ENCODE measurements around the gene ANAPC4.

Gene ANAPC4

DNA sequence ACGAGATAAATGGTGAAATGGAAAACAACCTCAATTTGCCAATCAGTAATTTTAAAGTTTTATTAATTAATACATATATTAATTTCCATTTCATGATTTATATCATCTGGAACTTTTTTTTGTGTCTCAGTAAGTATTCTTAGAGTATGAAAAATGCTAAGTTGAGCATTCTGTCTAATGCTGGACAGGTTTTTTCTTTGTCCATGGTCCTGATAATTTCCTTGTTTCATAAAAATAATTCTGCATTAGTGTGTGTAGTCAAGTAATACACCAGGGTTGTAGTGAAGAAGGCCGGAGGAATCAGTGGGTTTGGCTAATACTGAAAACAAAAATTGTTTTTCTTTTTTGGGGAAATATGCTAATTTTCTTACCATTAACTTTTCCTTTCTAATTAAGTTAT, 9.9 kb downstream of the ANAPC4 start:
- TF ChIP-seq, protein P1, sequence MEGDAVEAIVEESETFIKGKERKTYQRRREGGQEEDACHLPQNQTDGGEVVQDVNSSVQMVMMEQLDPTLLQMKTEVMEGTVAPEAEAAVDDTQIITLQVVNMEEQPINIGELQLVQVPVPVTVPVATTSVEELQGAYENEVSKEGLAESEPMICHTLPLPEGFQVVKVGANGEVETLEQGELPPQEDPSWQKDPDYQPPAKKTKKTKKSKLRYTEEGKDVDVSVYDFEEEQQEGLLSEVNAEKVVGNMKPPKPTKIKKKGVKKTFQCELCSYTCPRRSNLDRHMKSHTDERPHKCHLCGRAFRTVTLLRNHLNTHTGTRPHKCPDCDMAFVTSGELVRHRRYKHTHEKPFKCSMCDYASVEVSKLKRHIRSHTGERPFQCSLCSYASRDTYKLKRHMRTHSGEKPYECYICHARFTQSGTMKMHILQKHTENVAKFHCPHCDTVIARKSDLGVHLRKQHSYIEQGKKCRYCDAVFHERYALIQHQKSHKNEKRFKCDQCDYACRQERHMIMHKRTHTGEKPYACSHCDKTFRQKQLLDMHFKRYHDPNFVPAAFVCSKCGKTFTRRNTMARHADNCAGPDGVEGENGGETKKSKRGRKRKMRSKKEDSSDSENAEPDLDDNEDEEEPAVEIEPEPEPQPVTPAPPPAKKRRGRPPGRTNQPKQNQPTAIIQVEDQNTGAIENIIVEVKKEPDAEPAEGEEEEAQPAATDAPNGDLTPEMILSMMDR (IDR thresholded peaks at IDR 0.05; ENCODE audit: low read depth, low read length), result no peak
- Histone ChIP-seq H3K36me3 (peaks cover 9% of the 10 kb centered on the region), H3K27me3 (no peaks in the 10 kb centered on the region), H3K4me1 (no peaks in the 10 kb centered on the region), H3K9me3 (no peaks in the 10 kb centered on the region), H3K4me3 (ENCODE audit: low read depth, low read length) (no peak overlapping the region)
- DNase-seq, result no peak

DNA sequence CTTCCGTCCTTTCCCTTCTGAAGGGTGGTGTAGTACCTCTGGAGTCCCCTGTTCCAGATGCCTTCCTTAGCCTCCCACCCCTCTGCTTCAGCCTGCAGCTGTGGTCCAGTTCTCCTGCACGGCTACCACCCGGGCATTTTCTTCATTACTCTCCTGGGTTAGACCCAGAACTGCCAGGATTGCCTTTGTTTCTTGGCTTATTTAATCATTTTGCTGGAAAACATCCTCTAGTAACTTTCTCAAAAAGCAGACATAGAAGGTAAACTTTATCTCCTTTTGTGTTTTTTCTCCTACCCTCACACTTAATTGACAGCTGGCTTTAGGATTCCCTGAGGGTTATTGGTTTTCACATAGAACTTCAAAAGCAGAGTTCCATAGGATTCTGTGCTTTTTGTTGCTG, 20.2 kb downstream of the ANAPC4 start:
- TF ChIP-seq, protein P1 (IDR thresholded peaks at IDR 0.05; ENCODE audit: low read depth, low read length), result no peak
- H3K4me3 ChIP-seq (ENCODE audit: low read depth, low read length), result no peak overlapping the region
- no peaks in the 10 kb centered on the region for H3K27me3 ChIP-seq
- H3K4me1 ChIP-seq, result no peaks in the 10 kb centered on the region
- H3K9me3 ChIP-seq, result no peaks in the 10 kb centered on the region
- H3K36me3 ChIP-seq, result peaks cover 11% of the 10 kb centered on the region; the same call in 1 of the 2 replicates
- DNase-seq, result no peak

DNA sequence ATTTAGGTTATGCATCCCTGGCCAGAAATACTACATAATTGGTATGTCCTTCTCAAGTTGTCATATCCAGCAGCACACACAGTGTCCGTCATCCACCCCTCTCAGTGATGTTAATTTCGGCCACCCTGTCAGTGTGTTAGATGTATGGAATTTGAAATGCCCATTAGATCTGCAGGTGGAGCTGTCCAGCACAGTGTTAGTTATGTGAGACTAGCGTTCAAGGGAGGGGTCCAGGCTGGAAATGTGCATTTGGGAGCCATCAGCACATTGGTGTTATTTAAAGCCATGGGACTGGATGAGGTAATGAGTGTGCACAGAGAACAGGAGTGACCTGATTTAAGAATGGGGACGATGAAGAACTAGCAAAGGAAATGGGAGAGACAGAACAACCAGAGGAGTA, 22.4 kb downstream of the ANAPC4 start:
- H3K27me3 ChIP-seq, result no peaks in the 10 kb centered on the region
- H3K4me1 ChIP-seq, result no peaks in the 10 kb centered on the region
- no peak overlapping the region for H3K4me3 ChIP-seq (ENCODE audit: low read depth, low read length)
- no peak for DNase-seq
- TF ChIP-seq, protein P1 (IDR thresholded peaks at IDR 0.05; ENCODE audit: low read depth, low read length), result no peak
- H3K9me3 ChIP-seq, result no peaks in the 10 kb centered on the region
- 0 out of 2 replicates have a peak, but pooled peaks cover 5% of the 10 kb centered on the region for H3K36me3 ChIP-seq

DNA sequence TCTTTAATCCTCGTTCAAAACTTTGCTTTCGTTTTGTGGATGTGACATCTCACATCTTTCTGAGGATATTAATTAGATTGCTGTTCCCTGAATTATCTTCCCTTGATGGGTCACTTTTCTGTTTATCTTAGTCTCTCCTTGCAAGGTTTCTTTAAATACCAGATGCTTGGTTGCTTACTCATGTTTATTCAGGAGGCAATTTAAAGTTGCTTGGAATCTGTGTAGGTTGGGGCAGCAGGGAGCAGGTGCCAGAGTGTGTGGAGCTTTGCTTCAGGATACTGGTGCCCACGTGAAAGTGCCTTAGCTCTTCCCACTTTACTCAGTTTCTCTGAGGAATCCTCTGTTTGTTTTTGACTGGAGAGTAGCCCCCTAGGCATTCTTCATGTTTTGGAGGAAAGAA, 24.0 kb downstream of the ANAPC4 start:
- no peaks in the 10 kb centered on the region for H3K27me3 ChIP-seq
- peaks cover 5% of the 10 kb centered on the region; the same call in 1 of the 2 replicates for H3K36me3 ChIP-seq
- no peak for DNase-seq
- H3K9me3 ChIP-seq, result no peaks in the 10 kb centered on the region
- H3K4me3 ChIP-seq (ENCODE audit: low read depth, low read length), result no peak overlapping the region
- TF ChIP-seq, protein P1 (IDR thresholded peaks at IDR 0.05; ENCODE audit: low read depth, low read length), result no peak
- no peaks in the 10 kb centered on the region for H3K4me1 ChIP-seq

DNA sequence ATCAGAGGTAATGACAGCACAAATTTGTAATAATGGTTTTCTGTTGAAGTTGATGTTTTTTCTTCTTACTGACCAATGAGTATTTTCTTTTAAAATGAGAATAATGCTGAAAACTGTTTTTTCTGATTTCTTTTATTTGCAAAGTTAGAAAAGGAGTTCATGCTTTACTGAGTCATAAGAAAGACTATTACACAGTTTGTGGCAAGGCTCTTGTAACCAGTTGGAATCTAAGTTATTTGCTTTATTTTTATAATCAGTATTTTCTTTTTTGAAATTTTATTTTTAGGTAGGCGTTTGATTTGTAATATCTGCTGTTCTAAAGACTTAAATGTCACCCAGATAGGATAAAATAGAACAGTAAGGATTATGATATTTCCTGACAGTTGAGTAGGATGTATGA, 25.5 kb downstream of the ANAPC4 start:
- Histone ChIP-seq H3K36me3 (peaks cover 5% of the 10 kb centered on the region; the same call in 1 of the 2 replicates), H3K27me3 (no peaks in the 10 kb centered on the region), H3K4me1 (no peaks in the 10 kb centered on the region), H3K4me3 (ENCODE audit: low read depth, low read length) (no peak overlapping the region), H3K9me3 (no peaks in the 10 kb centered on the region)
- TF ChIP-seq, protein P1 (IDR thresholded peaks at IDR 0.05; ENCODE audit: low read depth, low read length), result no peak
- DNase-seq, result no peak

DNA sequence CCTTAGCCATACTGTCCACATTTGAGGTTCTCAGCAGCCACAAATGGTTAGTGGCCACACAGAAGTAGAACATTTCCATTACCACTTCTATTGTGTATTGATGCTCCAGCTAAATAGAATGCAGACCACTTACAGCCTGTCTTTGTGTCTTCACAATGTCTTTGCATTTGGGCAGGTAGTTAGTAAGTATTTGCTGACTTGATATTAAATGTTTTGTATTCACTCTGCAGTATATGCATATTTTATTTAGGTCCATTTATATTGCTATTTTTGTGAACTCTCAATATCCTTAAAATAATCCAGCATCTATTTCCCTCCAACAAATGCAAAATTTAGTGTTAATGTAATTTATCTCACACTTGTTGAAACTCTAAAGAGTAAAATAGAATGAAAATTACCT, 26.6 kb downstream of the ANAPC4 start:
- no peaks in the 10 kb centered on the region for H3K9me3 ChIP-seq
- TF ChIP-seq, protein P1 (IDR thresholded peaks at IDR 0.05; ENCODE audit: low read depth, low read length), result no peak
- peaks cover 5% of the 10 kb centered on the region; the same call in 1 of the 2 replicates for H3K36me3 ChIP-seq
- no peaks in the 10 kb centered on the region for H3K27me3 ChIP-seq
- DNase-seq, result no peak
- H3K4me1 ChIP-seq, result no peaks in the 10 kb centered on the region
- no peak overlapping the region for H3K4me3 ChIP-seq (ENCODE audit: low read depth, low read length)
